Fibroblast of lung (primary cell): ENCODE results near the gene FMNL3. TPM values are rescaled to one million over a fixed set of nuclear protein-coding genes. Genes with fewer than 3 reads are reported as not detected.

Experiments used
- DNase-seq, 2 donors: peaks; one replicate each; pipeline versions ENCODE4 v3.0.0 to v3.0.0-alpha.2; 2010; ENCODE audit warnings: low read depth in 2 of 2
- H2AFZ ChIP-seq: 2 replicates; pipeline ENCODE4 v1.5.1; 2012; ENCODE audit warnings: low read length, control low read depth, inconsistent platforms
- H3K27ac ChIP-seq: 2 replicates; pipeline ENCODE4 v1.5.1; 2011; ENCODE audit warnings: low read length, control low read depth; ENCODE audit not compliant: insufficient read depth
- H3K27me3 ChIP-seq: 2 replicates; pipeline ENCODE4 v1.5.1; 2011; ENCODE audit warnings: mild to moderate bottlenecking, low read length; ENCODE audit not compliant: control insufficient read depth, insufficient read depth
- H3K36me3 ChIP-seq: 2 replicates; pipeline ENCODE4 v1.5.1; 2011; ENCODE audit warnings: low read length; ENCODE audit not compliant: control insufficient read depth, insufficient read depth
- H3K4me1 ChIP-seq: 2 replicates; pipeline ENCODE4 v1.5.1; 2011; ENCODE audit warnings: low read length; ENCODE audit not compliant: control insufficient read depth, insufficient read depth; ENCODE audit errors: extremely low read depth
- H3K4me2 ChIP-seq: 2 replicates; pipeline ENCODE4 v1.5.1; 2011; ENCODE audit warnings: low read length, control low read depth; ENCODE audit not compliant: insufficient read depth; ENCODE audit errors: extremely low read depth
- H3K4me3 ChIP-seq, 4 experiments: fragments of 200-600 bp in 1 of 4; sonication (generic) in 1 of 4; replicated peaks in 1 of 4; 2 replicates each; pipeline ENCODE4 v1.5.1; 2011 to 2016; ENCODE audit warnings: low read length in 4 of 4, low read depth in 3 of 4, mild to moderate bottlenecking in 3 of 4, control low read depth in 2 of 4, inconsistent platforms in 1 of 4, mixed read lengths in 1 of 4; ENCODE audit not compliant: insufficient read depth in 1 of 4; ENCODE audit errors: control extremely low read depth in 1 of 4
- H3K79me2 ChIP-seq: 2 replicates; pipeline ENCODE4 v1.5.1; 2012; ENCODE audit warnings: mild to moderate bottlenecking, low read length, inconsistent platforms; ENCODE audit not compliant: control insufficient read depth, insufficient read depth
- H3K9ac ChIP-seq: 2 replicates; pipeline ENCODE4 v1.5.1; 2011; ENCODE audit warnings: mild to moderate bottlenecking, low read length, control low read depth; ENCODE audit not compliant: insufficient read depth
- H3K9me3 ChIP-seq: 2 replicates; pipeline ENCODE4 v1.5.1; 2012; ENCODE audit warnings: low read depth, low read length; ENCODE audit not compliant: control insufficient read depth, insufficient read depth
- H4K20me1 ChIP-seq: 2 replicates; pipeline ENCODE4 v1.5.1; 2011; ENCODE audit warnings: low read length; ENCODE audit not compliant: control insufficient read depth, insufficient read depth; ENCODE audit errors: extremely low read depth
- EZH2 ChIP-seq: IDR thresholded peaks from 2 replicates; pipeline ENCODE4 v1.5.1; 2012; ENCODE audit warnings: low read length, control low read depth, mild to moderate bottlenecking; ENCODE audit errors: missing control alignments
- polyA plus RNA-seq, 2 donors: library from polyadenylated mRNA; depleted of rRNA in 1 of 2; stranded (reverse) in 1 of 2; unstranded in 1 of 2; fragments of >200 nt; gene quantifications; 2 replicates each; pipeline ENCODE4 v1.2.1, GENCODE V29; 2011 to 2012; ENCODE audit warnings: missing spikeins in 1 of 2
- total RNA-seq: library from RNA; depleted of rRNA; stranded (reverse); fragments of >200 nt; gene quantifications from 2 replicates; pipeline ENCODE4 v1.2.1, GENCODE V29; 2014
- TF ChIP-seq, protein P1 (sequence below), 2 donors: IDR thresholded peaks in 1 of 2; conservative IDR thresholded peaks in 1 of 2; 1 replicate in 1 of 2; 2 replicates in 1 of 2; pipeline ENCODE4 v1.5.1; 2011 to 2012; ENCODE audit warnings: low read length in 2 of 2, control low read depth in 1 of 2, inconsistent platforms in 1 of 2, low read depth in 1 of 2, mild to moderate bottlenecking in 1 of 2

FMNL3 gene
- total and polyA plus RNA-seq, 2 donors (not counting 1 experiment from before 2014, with no cell fraction given): 15.0 to 22.5 TPM

DNA sequence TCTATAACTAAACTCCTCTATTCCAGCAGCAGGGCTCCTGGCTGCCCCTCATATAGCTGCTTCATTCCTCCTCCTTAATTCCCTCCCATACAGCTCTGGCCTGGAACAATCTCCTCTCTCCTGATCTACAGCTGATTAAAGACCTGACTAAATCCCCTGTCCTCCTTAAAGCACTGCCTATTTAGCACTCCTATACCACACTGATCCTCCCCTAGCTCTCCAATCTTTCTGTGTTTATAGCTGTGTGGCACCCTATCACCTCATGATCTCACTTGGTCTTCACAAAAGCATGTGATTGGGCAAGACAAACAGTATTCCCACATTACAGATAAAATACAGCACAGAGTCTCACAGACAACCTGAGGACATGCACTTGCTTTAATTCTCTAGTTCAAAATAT is 17.4 kb downstream of the FMNL3 start:
- no peak for DNase-seq
- H3K79me2 ChIP-seq: peaks cover 1% of the 10 kb centered on the region
- H3K9ac ChIP-seq: no peak overlapping the region

GRCh38 chr12:49689237-49689636 is 18.0 kb downstream of the FMNL3 start:
- Histone ChIP-seq H3K4me1 (peaks cover 3% of the 10 kb centered on the region), H4K20me1 (no peaks in the 10 kb centered on the region), H3K36me3 (no peaks in the 10 kb centered on the region), H3K9me3 (no peaks in the 10 kb centered on the region), H3K4me3 (no peak overlapping the region), H2AFZ (no peak overlapping the region), H3K79me2 (peaks cover 1% of the 10 kb centered on the region), H3K27ac (no peak overlapping the region), H3K4me2 (no peak overlapping the region), H3K27me3 (no peaks in the 10 kb centered on the region), H3K9ac (no peak overlapping the region)
- TF ChIP-seq, protein P1, sequence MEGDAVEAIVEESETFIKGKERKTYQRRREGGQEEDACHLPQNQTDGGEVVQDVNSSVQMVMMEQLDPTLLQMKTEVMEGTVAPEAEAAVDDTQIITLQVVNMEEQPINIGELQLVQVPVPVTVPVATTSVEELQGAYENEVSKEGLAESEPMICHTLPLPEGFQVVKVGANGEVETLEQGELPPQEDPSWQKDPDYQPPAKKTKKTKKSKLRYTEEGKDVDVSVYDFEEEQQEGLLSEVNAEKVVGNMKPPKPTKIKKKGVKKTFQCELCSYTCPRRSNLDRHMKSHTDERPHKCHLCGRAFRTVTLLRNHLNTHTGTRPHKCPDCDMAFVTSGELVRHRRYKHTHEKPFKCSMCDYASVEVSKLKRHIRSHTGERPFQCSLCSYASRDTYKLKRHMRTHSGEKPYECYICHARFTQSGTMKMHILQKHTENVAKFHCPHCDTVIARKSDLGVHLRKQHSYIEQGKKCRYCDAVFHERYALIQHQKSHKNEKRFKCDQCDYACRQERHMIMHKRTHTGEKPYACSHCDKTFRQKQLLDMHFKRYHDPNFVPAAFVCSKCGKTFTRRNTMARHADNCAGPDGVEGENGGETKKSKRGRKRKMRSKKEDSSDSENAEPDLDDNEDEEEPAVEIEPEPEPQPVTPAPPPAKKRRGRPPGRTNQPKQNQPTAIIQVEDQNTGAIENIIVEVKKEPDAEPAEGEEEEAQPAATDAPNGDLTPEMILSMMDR (conservative IDR thresholded peaks at IDR 0.05 in 1 of 2, IDR thresholded peaks at IDR 0.05 in 1 of 2; ENCODE audit: low read depth in 1 of 2, low read length in 2 of 2): no peak
- no peak for TF ChIP-seq EZH2
- DNase-seq: no peak

More for the DNA sequence above, 17.4 kb downstream of the FMNL3 start:
- Histone ChIP-seq H4K20me1 (no peaks in the 10 kb centered on the region), H2AFZ (no peak overlapping the region), H3K4me1 (peaks cover 2% of the 10 kb centered on the region), H3K4me3 (no peak overlapping the region), H3K36me3 (no peaks in the 10 kb centered on the region), H3K27ac (no peak overlapping the region), H3K9me3 (no peaks in the 10 kb centered on the region), H3K27me3 (no peaks in the 10 kb centered on the region), H3K4me2 (no peak overlapping the region)
- TF ChIP-seq, protein P1 (conservative IDR thresholded peaks at IDR 0.05 in 1 of 2, IDR thresholded peaks at IDR 0.05 in 1 of 2; ENCODE audit: low read depth in 1 of 2, low read length in 2 of 2): no peak
- no peak for TF ChIP-seq EZH2

DNA sequence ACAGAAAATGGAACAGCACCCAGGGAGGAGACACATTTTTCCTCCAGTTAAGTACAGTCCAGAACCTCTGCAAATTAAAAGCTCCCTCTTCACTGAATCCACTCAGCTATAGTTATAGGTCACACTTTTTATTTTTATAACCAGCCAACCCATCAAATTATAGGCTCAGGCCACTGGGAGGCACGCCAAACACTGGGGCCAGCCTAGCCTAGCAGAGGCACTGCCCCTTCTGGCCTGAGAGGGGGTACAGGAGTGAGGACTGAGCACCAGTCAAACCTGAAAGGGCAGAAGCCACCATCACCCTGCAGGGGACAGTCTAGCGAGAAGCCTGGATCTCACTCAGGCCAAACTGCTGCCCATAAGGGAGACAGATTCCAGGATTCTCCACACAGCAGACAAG is 19.3 kb downstream of the FMNL3 start:
- H3K9ac ChIP-seq: no peak overlapping the region
- H3K4me2 ChIP-seq: no peak overlapping the region
- no peak for DNase-seq
- H3K79me2 ChIP-seq: peaks cover 1% of the 10 kb centered on the region
- H3K9me3 ChIP-seq: no peaks in the 10 kb centered on the region
- no peaks in the 10 kb centered on the region for H3K27me3 ChIP-seq
- no peaks in the 10 kb centered on the region for H4K20me1 ChIP-seq
- H2AFZ ChIP-seq: no peak overlapping the region
- no peak overlapping the region for H3K27ac ChIP-seq
- no peak for TF ChIP-seq EZH2
- TF ChIP-seq, protein P1 (conservative IDR thresholded peaks at IDR 0.05 in 1 of 2, IDR thresholded peaks at IDR 0.05 in 1 of 2; ENCODE audit: low read depth in 1 of 2, low read length in 2 of 2): no peak
- no peak overlapping the region for H3K4me3 ChIP-seq
- H3K4me1 ChIP-seq: peaks cover 2% of the 10 kb centered on the region
- H3K36me3 ChIP-seq: no peaks in the 10 kb centered on the region
